Measurements from ENCODE around the gene SLC6A4.

SLC6A4 gene

DNA sequence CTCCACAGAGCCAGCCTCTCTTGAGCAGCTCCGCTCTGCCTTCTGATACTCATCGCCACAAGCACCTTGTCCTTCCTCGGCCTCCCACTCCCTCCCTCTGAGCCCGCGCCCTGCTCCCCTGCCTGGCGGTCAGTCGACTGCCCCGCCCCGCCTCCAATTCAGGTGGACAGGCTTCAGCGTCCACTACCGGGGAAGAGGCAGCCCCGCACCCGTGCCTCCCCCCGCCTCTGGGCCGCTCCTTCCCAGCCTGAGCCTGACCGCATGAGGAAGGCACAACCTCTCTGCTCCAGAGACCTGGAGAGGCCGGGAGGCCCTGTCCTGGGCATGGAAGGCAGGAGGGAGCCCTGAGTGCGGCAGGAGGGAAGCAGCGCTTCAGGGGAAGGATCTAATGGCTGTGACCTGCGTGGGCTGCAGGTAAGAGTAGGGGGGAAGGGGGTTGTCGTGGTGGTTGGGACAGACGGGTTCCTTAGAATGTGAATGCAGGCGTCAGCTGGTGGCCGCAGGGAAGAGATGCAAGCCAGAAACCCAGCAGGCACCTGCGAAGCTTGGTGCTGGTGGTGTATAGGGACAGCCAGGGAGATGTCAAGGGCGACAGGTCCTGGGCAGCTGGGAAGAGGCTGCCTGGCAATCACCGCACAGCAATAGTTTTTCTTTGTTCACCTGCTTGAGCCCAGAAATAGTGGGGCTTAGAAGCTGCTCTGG is 3.0 kb upstream of the SLC6A4 start:
- TF ChIP-seq FOXP2 (optimal IDR thresholded peaks at IDR 0.05; ENCODE audit: borderline replicate concordance, extremely low read depth, extremely low read length, insufficient read depth) (no peak), SIN3A (IDR thresholded peaks at IDR 0.05; ENCODE audit: borderline replicate concordance, insufficient read depth, low read length) (no peak), TAF1 (IDR thresholded peaks at IDR 0.05; ENCODE audit: borderline replicate concordance, insufficient read depth, low read length) (no peak), POLR2AphosphoS5 (IDR thresholded peaks at IDR 0.05; ENCODE audit: low read depth, low read length) (no peak)
- TF ChIP-seq, protein P1, sequence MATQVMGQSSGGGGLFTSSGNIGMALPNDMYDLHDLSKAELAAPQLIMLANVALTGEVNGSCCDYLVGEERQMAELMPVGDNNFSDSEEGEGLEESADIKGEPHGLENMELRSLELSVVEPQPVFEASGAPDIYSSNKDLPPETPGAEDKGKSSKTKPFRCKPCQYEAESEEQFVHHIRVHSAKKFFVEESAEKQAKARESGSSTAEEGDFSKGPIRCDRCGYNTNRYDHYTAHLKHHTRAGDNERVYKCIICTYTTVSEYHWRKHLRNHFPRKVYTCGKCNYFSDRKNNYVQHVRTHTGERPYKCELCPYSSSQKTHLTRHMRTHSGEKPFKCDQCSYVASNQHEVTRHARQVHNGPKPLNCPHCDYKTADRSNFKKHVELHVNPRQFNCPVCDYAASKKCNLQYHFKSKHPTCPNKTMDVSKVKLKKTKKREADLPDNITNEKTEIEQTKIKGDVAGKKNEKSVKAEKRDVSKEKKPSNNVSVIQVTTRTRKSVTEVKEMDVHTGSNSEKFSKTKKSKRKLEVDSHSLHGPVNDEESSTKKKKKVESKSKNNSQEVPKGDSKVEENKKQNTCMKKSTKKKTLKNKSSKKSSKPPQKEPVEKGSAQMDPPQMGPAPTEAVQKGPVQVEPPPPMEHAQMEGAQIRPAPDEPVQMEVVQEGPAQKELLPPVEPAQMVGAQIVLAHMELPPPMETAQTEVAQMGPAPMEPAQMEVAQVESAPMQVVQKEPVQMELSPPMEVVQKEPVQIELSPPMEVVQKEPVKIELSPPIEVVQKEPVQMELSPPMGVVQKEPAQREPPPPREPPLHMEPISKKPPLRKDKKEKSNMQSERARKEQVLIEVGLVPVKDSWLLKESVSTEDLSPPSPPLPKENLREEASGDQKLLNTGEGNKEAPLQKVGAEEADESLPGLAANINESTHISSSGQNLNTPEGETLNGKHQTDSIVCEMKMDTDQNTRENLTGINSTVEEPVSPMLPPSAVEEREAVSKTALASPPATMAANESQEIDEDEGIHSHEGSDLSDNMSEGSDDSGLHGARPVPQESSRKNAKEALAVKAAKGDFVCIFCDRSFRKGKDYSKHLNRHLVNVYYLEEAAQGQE (IDR thresholded peaks at IDR 0.05; ENCODE audit: insufficient read depth in 1 of 2, low read depth in 2 of 2, low read length in 2 of 2): no peak

GRCh38 chr17:30238003-30238344 is 2.5 kb upstream of the SLC6A4 start:
- no peak for TF ChIP-seq POLR2AphosphoS5 (IDR thresholded peaks at IDR 0.05; ENCODE audit: low read depth, low read length)
- no peak for TF ChIP-seq SIN3A (IDR thresholded peaks at IDR 0.05; ENCODE audit: borderline replicate concordance, insufficient read depth, low read length)
- TF ChIP-seq FOXP2 (optimal IDR thresholded peaks at IDR 0.05; ENCODE audit: borderline replicate concordance, extremely low read depth, extremely low read length, insufficient read depth): no peak
- TF ChIP-seq, protein P1 (IDR thresholded peaks at IDR 0.05; ENCODE audit: insufficient read depth in 1 of 2, low read depth in 2 of 2, low read length in 2 of 2): no peak
- no peak for TF ChIP-seq TAF1 (IDR thresholded peaks at IDR 0.05; ENCODE audit: borderline replicate concordance, insufficient read depth, low read length)

DNA sequence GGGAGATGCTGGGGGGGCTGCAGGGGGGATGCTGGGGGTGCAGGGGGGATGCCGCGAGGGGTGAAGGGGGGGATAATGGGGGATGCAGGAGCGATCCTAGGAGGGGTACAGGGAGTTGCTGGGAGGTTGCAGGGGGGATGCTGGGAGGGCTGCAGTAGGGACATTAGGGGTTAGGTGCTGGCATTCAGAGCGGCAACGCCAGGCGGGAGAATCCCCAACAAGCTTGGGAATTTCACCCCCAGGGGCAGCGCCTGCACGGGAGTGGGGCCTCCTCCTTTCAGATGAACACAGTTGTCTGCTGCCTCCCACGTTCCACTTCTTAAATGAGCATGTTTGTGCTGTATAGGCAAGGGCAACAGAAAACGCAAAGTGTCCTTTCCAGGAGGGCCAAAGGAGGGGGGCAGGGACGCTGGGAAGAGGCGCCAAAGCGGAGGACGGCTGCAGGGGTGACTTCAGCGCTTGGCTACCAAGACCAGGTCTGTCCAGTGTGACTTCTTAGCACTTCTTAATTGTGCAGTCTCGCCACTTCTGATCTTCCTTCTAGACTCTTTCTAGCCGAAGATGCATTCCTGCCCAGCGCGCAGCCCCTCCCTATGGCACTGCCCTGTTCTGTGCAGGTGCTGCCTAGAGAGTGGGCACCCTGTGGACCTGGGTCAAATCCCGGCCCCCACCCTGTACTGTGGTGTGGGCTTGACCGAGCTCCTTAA is 2.0 kb upstream of the SLC6A4 start:
- TF ChIP-seq FOXP2 (optimal IDR thresholded peaks at IDR 0.05; ENCODE audit: borderline replicate concordance, extremely low read depth, extremely low read length, insufficient read depth) (no peak), SIN3A (IDR thresholded peaks at IDR 0.05; ENCODE audit: borderline replicate concordance, insufficient read depth, low read length) (no peak), TAF1 (IDR thresholded peaks at IDR 0.05; ENCODE audit: borderline replicate concordance, insufficient read depth, low read length) (no peak), POLR2AphosphoS5 (IDR thresholded peaks at IDR 0.05; ENCODE audit: low read depth, low read length) (no peak)
- TF ChIP-seq, protein P1 (IDR thresholded peaks at IDR 0.05; ENCODE audit: insufficient read depth in 1 of 2, low read depth in 2 of 2, low read length in 2 of 2): no peak

GRCh38 chr17:30236766-30237165 is 1.3 kb upstream of the SLC6A4 start:
- no peak for TF ChIP-seq SIN3A (IDR thresholded peaks at IDR 0.05; ENCODE audit: borderline replicate concordance, insufficient read depth, low read length)

GRCh38 chr17:30236297-30236624 is 764 bp upstream of the SLC6A4 start:
- TF ChIP-seq SIN3A (IDR thresholded peaks at IDR 0.05; ENCODE audit: borderline replicate concordance, insufficient read depth, low read length) (no peak), POLR2AphosphoS5 (IDR thresholded peaks at IDR 0.05; ENCODE audit: low read depth, low read length) (no peak), TAF1 (IDR thresholded peaks at IDR 0.05; ENCODE audit: borderline replicate concordance, insufficient read depth, low read length) (no peak), FOXP2 (optimal IDR thresholded peaks at IDR 0.05; ENCODE audit: borderline replicate concordance, extremely low read depth, extremely low read length, insufficient read depth) (no peak)
- TF ChIP-seq, protein P1 (IDR thresholded peaks at IDR 0.05; ENCODE audit: insufficient read depth in 1 of 2, low read depth in 2 of 2, low read length in 2 of 2): no peak
